HepG2 (cell line): Measurements from ENCODE around the gene PRSS21. TPM values are rescaled to one million over a fixed set of nuclear protein-coding genes. Genes with fewer than 3 reads are reported as not detected.

Experiments used
- ETS1 ChIP-seq: sonication (generic); formaldehyde crosslinking; IDR thresholded peaks from 2 replicates; pipeline ENCODE4 v1.4.0; 2020; ENCODE audit warnings: missing genetic modification reagents
- FOXM1 ChIP-seq: sonication (generic); formaldehyde crosslinking; IDR thresholded peaks from 2 replicates; pipeline ENCODE4 v1.5.0; 2020; ENCODE audit warnings: missing genetic modification reagents
- FOXO4 ChIP-seq: sonication (generic); formaldehyde crosslinking; conservative IDR thresholded peaks from 2 replicates; pipeline ENCODE4 v1.8.1; 2023; ENCODE audit warnings: missing genetic modification reagents
- GPBP1L1 ChIP-seq: sonication (generic); formaldehyde crosslinking; IDR thresholded peaks from 2 replicates; pipeline ENCODE4 v1.5.0; 2020; ENCODE audit warnings: mild to moderate bottlenecking, missing genetic modification reagents
- KLF6 ChIP-seq: IDR thresholded peaks from 2 replicates; pipeline ENCODE4 v1.8.0; 2016; ENCODE audit warnings: missing biosample characterization, missing genetic modification reagents
- KMT2B ChIP-seq: IDR thresholded peaks from 2 replicates; pipeline ENCODE4 v1.6.1; 2016; ENCODE audit warnings: missing genetic modification reagents, missing compliant biosample characterization
- MEIS1 ChIP-seq: sonication (generic); formaldehyde crosslinking; IDR thresholded peaks from 2 replicates; pipeline ENCODE4 v1.9.0; 2021; ENCODE audit warnings: mild to moderate bottlenecking, missing genetic modification reagents, moderate library complexity, borderline replicate concordance
- MTA3 ChIP-seq: sonication (generic); formaldehyde crosslinking; IDR thresholded peaks from 2 replicates; pipeline ENCODE4 v1.4.0; 2020; ENCODE audit warnings: missing genetic modification reagents
- PLRG1 ChIP-seq: fragments of 450-650 bp; conservative IDR thresholded peaks from 2 replicates; pipeline ENCODE4 v1.6.1; 2016
- SRF ChIP-seq: IDR thresholded peaks from 2 replicates; pipeline ENCODE4 v1.6.1; 2011; ENCODE audit warnings: mild to moderate bottlenecking, low read depth, low read length, moderate library complexity
- ZBTB26 ChIP-seq: IDR thresholded peaks from 2 replicates; pipeline ENCODE4 v1.6.1; 2016; ENCODE audit warnings: missing compliant biosample characterization, missing genetic modification reagents, borderline replicate concordance
- ZC3H4 ChIP-seq: sonication (generic); formaldehyde crosslinking; IDR thresholded peaks from 2 replicates; pipeline ENCODE4 v1.4.0; 2020; ENCODE audit warnings: missing genetic modification reagents, borderline replicate concordance
- ZKSCAN5 ChIP-seq: sonication (generic); formaldehyde crosslinking; IDR thresholded peaks from 2 replicates; pipeline ENCODE4 v1.5.1; 2020; ENCODE audit warnings: mild to moderate bottlenecking, missing genetic modification reagents
- ZNF720 ChIP-seq: sonication (generic); formaldehyde crosslinking; IDR thresholded peaks from 2 replicates; pipeline ENCODE4 v1.4.0; 2020; ENCODE audit warnings: missing genetic modification reagents
- polyA plus RNA-seq, 8 experiments: library from polyadenylated mRNA; depleted of rRNA in 3 of 8; stranded (reverse) in 7 of 8; unstranded in 1 of 8; fragments of >200 nt; fragmentation: Illumina TruSeq in 4 of 8; extraction: Trizol in 4 of 8; gene quantifications; 2 replicates each; pipeline versions ENCODE4 v1.2.1 to v1.2.3, GENCODE V29; 2011 to 2016; ENCODE audit warnings: low read depth in 4 of 8, missing spikeins in 1 of 8, mixed read lengths in 1 of 8; ENCODE audit not compliant: insufficient read depth in 1 of 8
- total RNA-seq, 5 experiments: library from RNA; depleted of rRNA; stranded (reverse); fragments of >200 nt; fragmentation: Illumina TruSeq; extraction: Trizol; gene quantifications; 2 replicates each; pipeline ENCODE4 v1.2.3, GENCODE V29; 2016; ENCODE audit warnings: low read depth in 1 of 5
- TF ChIP-seq, protein P1 (sequence below): sonication (generic); formaldehyde crosslinking; IDR thresholded peaks from 2 replicates; pipeline ENCODE4 v1.4.0; 2020; ENCODE audit warnings: missing genetic modification reagents
- TF ChIP-seq, protein P2 (sequence below): sonication (generic); formaldehyde crosslinking; IDR thresholded peaks from 2 replicates; pipeline ENCODE4 v1.4.0; 2020; ENCODE audit warnings: missing genetic modification reagents
- TF ChIP-seq, protein P3 (sequence below): sonication (generic); formaldehyde crosslinking; conservative IDR thresholded peaks from 2 replicates; pipeline ENCODE4 v1.4.0; 2020; ENCODE audit warnings: missing genetic modification reagents

The PRSS21 gene
- total and polyA plus RNA-seq, 2 of the 13 experiments (the other 11 are each of a cell fraction or from before 2014, with no cell fraction given), result not detected

GRCh38 chr16:2777231-2777902, 39.7 kb upstream of the PRSS21 start, which contains the start of gene ELOB (continued):
- no peak for TF ChIP-seq GPBP1L1 (CRISPR knock-in tag)
- TF ChIP-seq, protein P1, sequence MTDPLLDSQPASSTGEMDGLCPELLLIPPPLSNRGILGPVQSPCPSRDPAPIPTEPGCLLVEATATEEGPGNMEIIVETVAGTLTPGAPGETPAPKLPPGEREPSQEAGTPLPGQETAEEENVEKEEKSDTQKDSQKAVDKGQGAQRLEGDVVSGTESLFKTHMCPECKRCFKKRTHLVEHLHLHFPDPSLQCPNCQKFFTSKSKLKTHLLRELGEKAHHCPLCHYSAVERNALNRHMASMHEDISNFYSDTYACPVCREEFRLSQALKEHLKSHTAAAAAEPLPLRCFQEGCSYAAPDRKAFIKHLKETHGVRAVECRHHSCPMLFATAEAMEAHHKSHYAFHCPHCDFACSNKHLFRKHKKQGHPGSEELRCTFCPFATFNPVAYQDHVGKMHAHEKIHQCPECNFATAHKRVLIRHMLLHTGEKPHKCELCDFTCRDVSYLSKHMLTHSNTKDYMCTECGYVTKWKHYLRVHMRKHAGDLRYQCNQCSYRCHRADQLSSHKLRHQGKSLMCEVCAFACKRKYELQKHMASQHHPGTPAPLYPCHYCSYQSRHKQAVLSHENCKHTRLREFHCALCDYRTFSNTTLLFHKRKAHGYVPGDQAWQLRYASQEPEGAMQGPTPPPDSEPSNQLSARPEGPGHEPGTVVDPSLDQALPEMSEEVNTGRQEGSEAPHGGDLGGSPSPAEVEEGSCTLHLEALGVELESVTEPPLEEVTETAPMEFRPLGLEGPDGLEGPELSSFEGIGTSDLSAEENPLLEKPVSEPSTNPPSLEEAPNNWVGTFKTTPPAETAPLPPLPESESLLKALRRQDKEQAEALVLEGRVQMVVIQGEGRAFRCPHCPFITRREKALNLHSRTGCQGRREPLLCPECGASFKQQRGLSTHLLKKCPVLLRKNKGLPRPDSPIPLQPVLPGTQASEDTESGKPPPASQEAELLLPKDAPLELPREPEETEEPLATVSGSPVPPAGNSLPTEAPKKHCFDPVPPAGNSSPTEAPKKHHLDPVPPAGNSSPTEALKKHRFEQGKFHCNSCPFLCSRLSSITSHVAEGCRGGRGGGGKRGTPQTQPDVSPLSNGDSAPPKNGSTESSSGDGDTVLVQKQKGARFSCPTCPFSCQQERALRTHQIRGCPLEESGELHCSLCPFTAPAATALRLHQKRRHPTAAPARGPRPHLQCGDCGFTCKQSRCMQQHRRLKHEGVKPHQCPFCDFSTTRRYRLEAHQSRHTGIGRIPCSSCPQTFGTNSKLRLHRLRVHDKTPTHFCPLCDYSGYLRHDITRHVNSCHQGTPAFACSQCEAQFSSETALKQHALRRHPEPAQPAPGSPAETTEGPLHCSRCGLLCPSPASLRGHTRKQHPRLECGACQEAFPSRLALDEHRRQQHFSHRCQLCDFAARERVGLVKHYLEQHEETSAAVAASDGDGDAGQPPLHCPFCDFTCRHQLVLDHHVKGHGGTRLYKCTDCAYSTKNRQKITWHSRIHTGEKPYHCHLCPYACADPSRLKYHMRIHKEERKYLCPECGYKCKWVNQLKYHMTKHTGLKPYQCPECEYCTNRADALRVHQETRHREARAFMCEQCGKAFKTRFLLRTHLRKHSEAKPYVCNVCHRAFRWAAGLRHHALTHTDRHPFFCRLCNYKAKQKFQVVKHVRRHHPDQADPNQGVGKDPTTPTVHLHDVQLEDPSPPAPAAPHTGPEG (CRISPR knock-in tag), result no peak
- no peak for TF ChIP-seq ETS1 (CRISPR knock-in tag)
- TF ChIP-seq ZBTB26 (CRISPR knock-in tag), result no peak
- TF ChIP-seq MEIS1 (CRISPR knock-in tag), result no peak
- no peak for TF ChIP-seq PLRG1
- no peak for TF ChIP-seq ZNF720 (CRISPR knock-in tag)
- TF ChIP-seq MTA3 (CRISPR knock-in tag), result no peak; the same call in 1 of the 2 replicates
- TF ChIP-seq, protein P2, sequence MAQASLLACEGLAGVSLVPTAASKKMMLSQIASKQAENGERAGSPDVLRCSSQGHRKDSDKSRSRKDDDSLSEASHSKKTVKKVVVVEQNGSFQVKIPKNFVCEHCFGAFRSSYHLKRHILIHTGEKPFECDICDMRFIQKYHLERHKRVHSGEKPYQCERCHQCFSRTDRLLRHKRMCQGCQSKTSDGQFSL (CRISPR knock-in tag), result no peak
- TF ChIP-seq FOXM1 (CRISPR knock-in tag), result no peak; the same call in 1 of the 2 replicates
- no peak for TF ChIP-seq ZC3H4
- TF ChIP-seq KMT2B (CRISPR knock-in tag), result no peak
- TF ChIP-seq, protein P3, sequence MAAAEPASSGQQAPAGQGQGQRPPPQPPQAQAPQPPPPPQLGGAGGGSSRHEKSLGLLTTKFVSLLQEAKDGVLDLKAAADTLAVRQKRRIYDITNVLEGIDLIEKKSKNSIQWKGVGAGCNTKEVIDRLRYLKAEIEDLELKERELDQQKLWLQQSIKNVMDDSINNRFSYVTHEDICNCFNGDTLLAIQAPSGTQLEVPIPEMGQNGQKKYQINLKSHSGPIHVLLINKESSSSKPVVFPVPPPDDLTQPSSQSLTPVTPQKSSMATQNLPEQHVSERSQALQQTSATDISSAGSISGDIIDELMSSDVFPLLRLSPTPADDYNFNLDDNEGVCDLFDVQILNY, result no peak
- TF ChIP-seq KLF6 (CRISPR knock-in tag), result 0 out of 2 replicates have a peak, but pooled peaks have one; percentile 35
- no peak for TF ChIP-seq SRF
- no peak for TF ChIP-seq ZKSCAN5
- 0 out of 2 replicates have a peak, but pooled peaks have one; percentile 55 for TF ChIP-seq FOXO4 (CRISPR knock-in tag)
